ENCODE data around the gene PPP1R9A. TPM values are rescaled to one million over a fixed set of nuclear protein-coding genes. Genes with fewer than 3 reads are reported as not detected.

The PPP1R9A gene
- total and polyA plus RNA-seq, 10 of the 15 experiments (the other 5 are each of a cell fraction or from before 2014, with no cell fraction given): 0.04 to 0.12 TPM; not detected in 8

- RAD21 ChIA-PET (ENCODE audit: unreplicated experiment): no interaction called here
- POLR2A ChIA-PET: no interaction called here
- no TSS peak for BruUV-seq (replicated peaks)
- intact Hi-C loops (cut with micrococcal nuclease; ENCODE audit: unreplicated experiment): no loop called here
- Histone ChIP-seq H3K9ac (ENCODE audit: control insufficient read depth, insufficient read depth, low read length) (no peak overlapping the region), H3K4me1 (ENCODE audit: control insufficient read depth, insufficient read depth, low read length) (no peaks in the 10 kb centered on the region), H3K4me2 (ENCODE audit: control insufficient read depth, insufficient read depth) (no peak overlapping the region), H3K27ac (ENCODE audit: control insufficient read depth, insufficient read depth) (no peak overlapping the region), H3K4me3 (no peak overlapping the region), H2AFZ (ENCODE audit: control insufficient read depth, low read depth, low read length) (no peak overlapping the region), H3K9me3 (replicated peaks; ENCODE audit: control insufficient read depth, insufficient read depth, low read length) (no peaks in the 10 kb centered on the region), H3K36me3 (ENCODE audit: control insufficient read depth in 2 of 2, insufficient read depth in 2 of 2, low read length in 1 of 2) (no peaks in the 10 kb centered on the region), H3K79me2 (ENCODE audit: control insufficient read depth, insufficient read depth, low read length) (no peaks in the 10 kb centered on the region), H4K20me1 (ENCODE audit: control insufficient read depth, insufficient read depth) (no peaks in the 10 kb centered on the region), H3K27me3 (replicated peaks in 1 of 2; ENCODE audit: control insufficient read depth in 2 of 2, insufficient read depth in 2 of 2, low read length in 1 of 2) (no peaks in the 10 kb centered on the region)
- DNase-seq (ENCODE audit: low read depth, low spot score): no peak
- in situ Hi-C loops (cut with MboI): no loop called here
- TF ChIP-seq CBX5 (IDR thresholded peaks at IDR 0.05; ENCODE audit: low read depth) (no peak), TARDBP (IDR thresholded peaks at IDR 0.05; ENCODE audit: borderline replicate concordance) (no peak), TCF3 (IDR thresholded peaks at IDR 0.05; ENCODE audit: borderline replicate concordance, insufficient read depth, low read depth, low read length) (no peak), SREBF1 (IDR thresholded peaks at IDR 0.05; ENCODE audit: low read length) (no peak), MYC (IDR thresholded peaks at IDR 0.05; ENCODE audit: insufficient read depth, insufficient read length, insufficient replicate concordance, low read length, severe bottlenecking) (no peak), FOXK2 (IDR thresholded peaks at IDR 0.05) (no peak), SREBF2 (IDR thresholded peaks at IDR 0.05; ENCODE audit: low read length) (no peak), RBBP5 (conservative IDR thresholded peaks at IDR 0.05) (no peak), POLR2AphosphoS2 (IDR thresholded peaks at IDR 0.05; ENCODE audit: low read depth, low read length) (no peak), ZNF217 (IDR thresholded peaks at IDR 0.05) (no peak), LARP7 (IDR thresholded peaks at IDR 0.05) (no peak), MEF2B (IDR thresholded peaks at IDR 0.05; ENCODE audit: partially characterized antibody, poor library complexity, severe bottlenecking) (no peak), ZSCAN29 (IDR thresholded peaks at IDR 0.05) (no peak), MXI1 (IDR thresholded peaks at IDR 0.05; ENCODE audit: low read depth, low read length) (no peak), BRCA1 (IDR thresholded peaks at IDR 0.05; ENCODE audit: low read depth, low read length) (no peak), NR2F1 (conservative IDR thresholded peaks at IDR 0.05) (no peak)
- TF ChIP-seq, protein P1, sequence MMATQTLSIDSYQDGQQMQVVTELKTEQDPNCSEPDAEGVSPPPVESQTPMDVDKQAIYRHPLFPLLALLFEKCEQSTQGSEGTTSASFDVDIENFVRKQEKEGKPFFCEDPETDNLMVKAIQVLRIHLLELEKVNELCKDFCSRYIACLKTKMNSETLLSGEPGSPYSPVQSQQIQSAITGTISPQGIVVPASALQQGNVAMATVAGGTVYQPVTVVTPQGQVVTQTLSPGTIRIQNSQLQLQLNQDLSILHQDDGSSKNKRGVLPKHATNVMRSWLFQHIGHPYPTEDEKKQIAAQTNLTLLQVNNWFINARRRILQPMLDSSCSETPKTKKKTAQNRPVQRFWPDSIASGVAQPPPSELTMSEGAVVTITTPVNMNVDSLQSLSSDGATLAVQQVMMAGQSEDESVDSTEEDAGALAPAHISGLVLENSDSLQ (IDR thresholded peaks at IDR 0.05): no peak
- FAIRE-seq: no peak
- SMC1A ChIA-PET (ENCODE audit: uncharacterized antibody, unreplicated experiment): interaction anchor here (1.2 to 2.0 kb wide), 4 partner anchors 11 to 181 kb away, joined by 4 to 6 read pairs (median 6); no protein-coding TSS in a partner anchor
- ATAC-seq: no peak
- CTCF ChIA-PET: interaction anchor here (1.3 kb wide), 1 partner anchor 48 kb away, joined by 4 read pairs; no protein-coding TSS in a partner anchor
These were observed 388.0 kb downstream of the PPP1R9A start for GRCh38 chr7:95295397-95295796.

Measured in GM12878 (cell line).